Posterior cingulate gyrus (tissue), 11 donors: ENCODE results near the gene DAPK2.

ENCODE experiments used
- DNase-seq, 10 donors: peaks; one replicate each; pipeline versions ENCODE4 v3.0.0 to v3.0.0-alpha.2; 2020 to 2021; ENCODE audit warnings: mixed read lengths in 3 of 10
- intact Hi-C: fragments of 100-400 bp; cut with DNase I; formaldehyde crosslinking; loops from one replicate; pipeline ENCODE4 v1.15.1; 2023

DAPK2 gene

GRCh38 chr15:64000183-64000951 lies 45.9 kb downstream of the DAPK2 start:
- intact Hi-C loops: no loop called here
- DNase-seq: no peak

GRCh38 chr15:63999177-63999576 lies 47.1 kb downstream of the DAPK2 start:
- intact Hi-C loops: no loop called here
- no peak for DNase-seq

GRCh38 chr15:63998489-63998888 lies 47.8 kb downstream of the DAPK2 start:
- no peak for DNase-seq
- intact Hi-C loops: no loop called here

- no peak for DNase-seq
- intact Hi-C loops: no loop called here
Measured at GRCh38 chr15:63997715-63998442, 48.4 kb downstream of the DAPK2 start.

- peak in 1 of 10 donors; percentile 21 for DNase-seq
- intact Hi-C loops: no loop called here
Measured at GRCh38 chr15:63996794-63997357, 49.4 kb downstream of the DAPK2 start.

GRCh38 chr15:63995789-63996188 lies 50.5 kb downstream of the DAPK2 start:
- intact Hi-C loops: no loop called here
- no peak for DNase-seq

- no peak for DNase-seq
- intact Hi-C loops: no loop called here
Measured at GRCh38 chr15:63994073-63994600, 52.1 kb downstream of the DAPK2 start.

- intact Hi-C loops: no loop called here
- DNase-seq: no peak
Measured at GRCh38 chr15:63992300-63992699, 54.0 kb downstream of the DAPK2 start.

- intact Hi-C loops: no loop called here
- no peak for DNase-seq
Measured at GRCh38 chr15:63991706-63992105, 54.6 kb downstream of the DAPK2 start.

GRCh38 chr15:63990454-63990853 lies 55.8 kb downstream of the DAPK2 start:
- peak in 2 of 10 donors; percentile 24 to 42 for DNase-seq

GRCh38 chr15:63987796-63988378 lies 58.4 kb downstream of the DAPK2 start:
- intact Hi-C loops: no loop called here
- DNase-seq: peak in 1 of 10 donors; percentile 22

More at GRCh38 chr15:63990454-63990853, 55.8 kb downstream of the DAPK2 start:
- intact Hi-C loops: no loop called here

GRCh38 chr15:63986751-63987341 lies 59.4 kb downstream of the DAPK2 start:
- peak in 1 of 10 donors; percentile 82 for DNase-seq
- intact Hi-C loops: no loop called here

- peak in 1 of 10 donors; percentile 41 for DNase-seq
- intact Hi-C loops: no loop called here
Measured at GRCh38 chr15:63986185-63986680, 60.1 kb downstream of the DAPK2 start.

GRCh38 chr15:63985221-63986184 lies 60.8 kb downstream of the DAPK2 start:
- DNase-seq: peak; percentile 22 to 89 (median 38)
- intact Hi-C loops: no loop called here

- peak in 1 of 10 donors; percentile 15 for DNase-seq
- intact Hi-C loops: no loop called here
Measured at GRCh38 chr15:63984331-63984730, 62.0 kb downstream of the DAPK2 start.

GRCh38 chr15:63983061-63983711 lies 63.1 kb downstream of the DAPK2 start:
- intact Hi-C loops: no loop called here
- peak in 1 of 10 donors; percentile 72 for DNase-seq

GRCh38 chr15:63982381-63982854 lies 63.9 kb downstream of the DAPK2 start:
- peak in 1 of 10 donors; percentile 4 for DNase-seq
- intact Hi-C loops: no loop called here

- intact Hi-C loops: no loop called here
- DNase-seq: peak in 1 of 10 donors; percentile 72
Measured at GRCh38 chr15:63981596-63982320, 64.5 kb downstream of the DAPK2 start.
